Chondrocyte (in vitro differentiated cells): Measurements from ENCODE around the gene CASP2. TPM values are rescaled to one million over a fixed set of nuclear protein-coding genes. Genes with fewer than 3 reads are reported as not detected.

Source experiments
- DNase-seq: peaks from one replicate; pipeline ENCODE4 v3.0.0; 2021; ENCODE audit warnings: mixed read lengths, low spot score
- H3K27ac Mint-ChIP-seq: one replicate; pipeline ENCODE4 v1.8.0; 2021; ENCODE audit warnings: mild to moderate bottlenecking, moderate library complexity, mixed read lengths; ENCODE audit not compliant: unreplicated experiment
- H3K27me3 Mint-ChIP-seq: 2 replicates; pipeline ENCODE4 v1.8.0; 2021; ENCODE audit warnings: low read depth, mixed read lengths
- H3K36me3 Mint-ChIP-seq: 2 replicates; pipeline ENCODE4 v1.8.0; 2021; ENCODE audit warnings: low read depth, mixed read lengths
- H3K4me1 Mint-ChIP-seq: 2 replicates; pipeline ENCODE4 v1.8.0; 2021; ENCODE audit warnings: low read depth, mild to moderate bottlenecking, mixed read lengths
- H3K4me3 Mint-ChIP-seq: one replicate; pipeline ENCODE4 v1.8.0; 2021; ENCODE audit warnings: mild to moderate bottlenecking, moderate library complexity, mixed read lengths; ENCODE audit not compliant: unreplicated experiment
- H3K9me3 Mint-ChIP-seq: 2 replicates; pipeline ENCODE4 v1.8.0; 2021; ENCODE audit warnings: low read depth, mixed read lengths
- total RNA-seq: library from RNA; stranded (reverse); gene quantifications from 3 replicates; pipeline ENCODE4 v1.2.1, GENCODE V29; 2021
- TF ChIP-seq, protein P1 (sequence below): fragments of 200-600 bp; sonication (generic); IDR thresholded peaks from 2 replicates; pipeline ENCODE4 v1.5.0; 2021; ENCODE audit warnings: antibody characterized with exemption, mild to moderate bottlenecking, moderate library complexity

Gene CASP2
- total RNA-seq, 1 donor from 2014 or later: 30.3 TPM

DNA sequence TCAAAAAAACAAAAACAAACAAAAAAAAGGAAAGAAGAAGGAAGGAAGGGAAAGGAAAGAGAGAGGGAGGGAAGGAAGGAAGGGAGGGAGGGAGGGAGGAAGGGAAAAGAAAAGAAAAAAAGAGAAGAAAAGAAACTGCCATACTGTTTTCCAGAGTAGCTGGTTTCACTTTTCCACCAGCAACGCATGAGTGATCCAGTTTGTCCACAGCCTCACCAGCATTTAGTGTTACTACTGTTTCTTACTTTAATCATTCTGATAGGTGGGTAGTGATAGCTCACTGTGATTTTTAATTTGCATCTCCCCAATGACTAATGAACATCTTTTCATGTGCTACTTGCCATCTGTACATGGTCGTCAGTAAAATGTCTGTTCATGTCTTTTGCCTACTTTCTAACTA is 15.3 kb upstream of the CASP2 start:
- no peak for DNase-seq
- Mint-ChIP-seq H3K36me3 (peaks cover 8% of the 10 kb centered on the region), H3K27me3 (no peaks in the 10 kb centered on the region), H3K27ac (no peak overlapping the region), H3K4me3 (no peak overlapping the region), H3K4me1 (no peaks in the 10 kb centered on the region), H3K9me3 (no peaks in the 10 kb centered on the region)
- TF ChIP-seq, protein P1, sequence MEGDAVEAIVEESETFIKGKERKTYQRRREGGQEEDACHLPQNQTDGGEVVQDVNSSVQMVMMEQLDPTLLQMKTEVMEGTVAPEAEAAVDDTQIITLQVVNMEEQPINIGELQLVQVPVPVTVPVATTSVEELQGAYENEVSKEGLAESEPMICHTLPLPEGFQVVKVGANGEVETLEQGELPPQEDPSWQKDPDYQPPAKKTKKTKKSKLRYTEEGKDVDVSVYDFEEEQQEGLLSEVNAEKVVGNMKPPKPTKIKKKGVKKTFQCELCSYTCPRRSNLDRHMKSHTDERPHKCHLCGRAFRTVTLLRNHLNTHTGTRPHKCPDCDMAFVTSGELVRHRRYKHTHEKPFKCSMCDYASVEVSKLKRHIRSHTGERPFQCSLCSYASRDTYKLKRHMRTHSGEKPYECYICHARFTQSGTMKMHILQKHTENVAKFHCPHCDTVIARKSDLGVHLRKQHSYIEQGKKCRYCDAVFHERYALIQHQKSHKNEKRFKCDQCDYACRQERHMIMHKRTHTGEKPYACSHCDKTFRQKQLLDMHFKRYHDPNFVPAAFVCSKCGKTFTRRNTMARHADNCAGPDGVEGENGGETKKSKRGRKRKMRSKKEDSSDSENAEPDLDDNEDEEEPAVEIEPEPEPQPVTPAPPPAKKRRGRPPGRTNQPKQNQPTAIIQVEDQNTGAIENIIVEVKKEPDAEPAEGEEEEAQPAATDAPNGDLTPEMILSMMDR: no peak

DNA sequence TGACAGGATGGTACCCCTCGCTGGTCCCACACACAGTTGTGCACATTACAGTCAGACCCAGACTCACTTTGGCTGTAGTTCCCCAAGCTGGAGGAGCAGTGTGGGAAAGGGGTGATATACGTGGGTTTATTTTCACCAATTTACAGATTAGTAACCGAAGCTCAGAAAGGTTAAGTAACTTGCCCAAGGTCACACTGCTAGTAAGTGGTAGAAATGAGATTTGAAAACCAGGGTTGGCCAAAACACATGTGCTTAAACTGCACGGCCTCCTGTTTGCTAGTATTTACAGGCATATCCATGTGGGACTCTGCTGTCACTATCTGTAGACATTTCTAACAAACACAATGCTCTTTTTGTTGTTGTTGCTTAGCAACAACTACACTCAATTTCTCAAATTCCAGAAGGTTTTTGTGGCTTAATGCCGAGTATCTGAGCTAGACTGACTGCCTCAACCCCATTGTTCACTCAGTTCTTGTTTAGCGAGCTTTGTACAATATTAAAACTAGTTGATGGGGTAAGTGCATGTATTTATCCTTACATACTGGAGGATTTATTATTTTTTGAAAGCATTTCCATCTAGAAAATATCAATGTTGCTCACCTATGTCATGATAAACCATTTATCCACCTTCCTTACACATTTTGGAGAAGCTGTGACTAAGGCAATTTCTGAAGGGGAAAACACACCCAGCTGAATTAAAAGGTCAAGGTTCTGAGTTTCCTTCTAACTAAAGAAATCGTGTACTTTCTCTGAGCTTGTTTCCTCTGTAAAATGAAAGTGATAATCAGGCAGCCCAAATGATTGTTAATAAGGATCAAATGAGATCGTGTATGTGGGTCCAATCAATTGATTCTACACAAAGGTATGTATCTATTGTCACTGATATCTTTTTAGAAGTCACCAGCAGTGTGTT is 8.7 kb upstream of the CASP2 start:
- no peaks in the 10 kb centered on the region for H3K27me3 Mint-ChIP-seq
- no peaks in the 10 kb centered on the region for H3K9me3 Mint-ChIP-seq
- peaks cover 12% of the 10 kb centered on the region for H3K4me1 Mint-ChIP-seq
- H3K27ac Mint-ChIP-seq: peak overlapping the region; percentile 14
- no peak overlapping the region for H3K4me3 Mint-ChIP-seq
- TF ChIP-seq, protein P1: no peak
- H3K36me3 Mint-ChIP-seq: no peaks in the 10 kb centered on the region
- DNase-seq: no peak

DNA sequence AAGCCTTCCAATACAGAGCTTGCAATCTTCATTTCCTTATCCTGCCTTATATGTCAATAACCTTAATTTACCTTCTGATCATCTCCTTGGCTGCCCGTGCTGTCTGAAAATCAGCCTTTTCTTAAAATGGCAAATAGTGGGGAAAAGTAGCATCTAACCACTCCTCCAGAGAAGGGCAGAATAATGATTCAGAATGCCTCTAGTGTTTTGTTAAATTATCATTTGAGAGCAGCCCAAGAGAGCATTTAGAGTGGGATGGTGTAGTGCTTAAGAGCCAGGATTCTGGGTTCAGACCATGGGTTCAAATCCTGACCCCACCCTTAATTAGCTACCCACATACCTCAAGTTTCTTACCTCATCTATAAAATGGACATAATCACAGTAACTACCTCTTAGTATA is 8.0 kb upstream of the CASP2 start:
- DNase-seq: no peak
- H3K4me1 Mint-ChIP-seq: peaks cover 12% of the 10 kb centered on the region
- TF ChIP-seq, protein P1: no peak
- no peak overlapping the region for H3K4me3 Mint-ChIP-seq
- no peak overlapping the region for H3K27ac Mint-ChIP-seq
- no peaks in the 10 kb centered on the region for H3K9me3 Mint-ChIP-seq
- H3K36me3 Mint-ChIP-seq: no peaks in the 10 kb centered on the region
- H3K27me3 Mint-ChIP-seq: no peaks in the 10 kb centered on the region

DNA sequence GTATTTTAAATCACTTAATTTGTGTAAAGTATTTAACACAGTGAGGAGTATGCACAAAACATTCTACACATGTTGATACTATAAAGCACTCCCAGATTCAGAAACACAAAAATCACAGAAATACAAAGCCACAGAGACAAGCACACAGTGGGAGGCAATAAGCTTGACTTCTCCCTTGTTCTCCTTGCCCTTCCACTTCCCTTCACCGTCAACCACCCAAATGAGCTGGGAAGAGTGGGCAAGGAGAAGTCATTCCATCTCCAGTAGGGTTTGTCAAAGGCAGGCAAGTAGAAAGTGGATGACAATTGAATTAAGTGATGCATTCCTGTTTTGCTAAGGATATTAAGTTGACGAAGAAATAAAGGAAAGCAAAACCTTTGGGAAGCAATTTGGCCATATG is 7.6 kb upstream of the CASP2 start:
- DNase-seq: no peak
- Mint-ChIP-seq H3K9me3 (no peaks in the 10 kb centered on the region), H3K4me3 (no peak overlapping the region), H3K36me3 (no peaks in the 10 kb centered on the region), H3K27me3 (no peaks in the 10 kb centered on the region), H3K27ac (no peak overlapping the region), H3K4me1 (peaks cover 16% of the 10 kb centered on the region)
- TF ChIP-seq, protein P1: no peak

- Mint-ChIP-seq H3K4me3 (no peak overlapping the region), H3K27ac (no peak overlapping the region), H3K36me3 (no peaks in the 10 kb centered on the region), H3K9me3 (no peaks in the 10 kb centered on the region), H3K27me3 (no peaks in the 10 kb centered on the region), H3K4me1 (peaks cover 17% of the 10 kb centered on the region)
- DNase-seq: no peak
- TF ChIP-seq, protein P1: no peak
Measured at GRCh38 chr7:143281529-143281928, 6.6 kb upstream of the CASP2 start.
